SK-N-SH (cell line): ENCODE results near the gene MID1. TPM values are rescaled to one million over a fixed set of nuclear protein-coding genes. Genes with fewer than 3 reads are reported as not detected.

Source experiments
- CTCF ChIA-PET: fragments of 300-600, 350-600 bp; formaldehyde crosslinking; extraction: SDS; loops from one replicate; lab custom pipeline; 2021; lab: Yijun Ruan, JAX
- POLR2A ChIA-PET: fragments of 350-600 bp; sonication (Branson Sonifier 250); formaldehyde crosslinking; extraction: SDS; loops from one replicate; lab custom pipeline; 2020; ENCODE audit warnings: antibody characterized with exemption, inconsistent platforms; lab: Yijun Ruan, JAX
- DNase-seq: peaks from one replicate; pipeline ENCODE4 v3.0.0; 2012
- H2AFZ ChIP-seq: fragments of 200-600 bp; sonication (generic); 2 replicates; pipeline ENCODE4 v1.8.1; 2016; ENCODE audit warnings: antibody characterized with exemption, mild to moderate bottlenecking, low read depth
- H3F3A ChIP-seq: fragments of 200-600 bp; sonication (generic); replicated peaks from 2 replicates; pipeline ENCODE3; 2016; ENCODE audit warnings: antibody characterized with exemption, mild to moderate bottlenecking; ENCODE audit not compliant: insufficient read depth
- H3K27ac ChIP-seq, 2 experiments: fragments of 200-500 bp in 1 of 2; fragments of 200-600 bp in 1 of 2; sonication (Bioruptor generic) in 1 of 2; sonication (generic), shearing (Covaris generic) in 1 of 2; 2 replicates each; pipeline versions ENCODE4 v1.5.1 to v1.6.1; 2014 to 2016; ENCODE audit warnings: low read depth in 2 of 2, inconsistent platforms in 1 of 2, low read length in 1 of 2, mild to moderate bottlenecking in 1 of 2, mixed read lengths in 1 of 2
- H3K27me3 ChIP-seq: fragments of 200-600 bp; sonication (generic), shearing (Covaris generic); 2 replicates; pipeline ENCODE4 v1.6.1; 2016; ENCODE audit warnings: mixed run types; ENCODE audit not compliant: insufficient read depth
- H3K36me3 ChIP-seq, 2 experiments: fragments of 200-500 bp in 1 of 2; fragments of 200-600 bp in 1 of 2; sonication (Bioruptor generic) in 1 of 2; sonication (generic) in 1 of 2; replicated peaks in 1 of 2; 2 replicates each; pipeline versions ENCODE3 to v1.5.1; 2014 to 2016; ENCODE audit warnings: low read length in 1 of 2, mild to moderate bottlenecking in 1 of 2; ENCODE audit not compliant: insufficient read depth in 2 of 2, control insufficient read depth in 1 of 2
- H3K4me1 ChIP-seq, 2 experiments: fragments of 200-500 bp in 1 of 2; fragments of 200-600 bp in 1 of 2; sonication (Bioruptor generic) in 1 of 2; sonication (generic), shearing (Covaris generic) in 1 of 2; 2 replicates each; pipeline versions ENCODE4 v1.5.1 to v1.6.1; 2014 to 2016; ENCODE audit warnings: low read depth in 1 of 2, low read length in 1 of 2, mixed run types in 1 of 2; ENCODE audit not compliant: insufficient read depth in 2 of 2, control insufficient read depth in 1 of 2
- H3K4me2 ChIP-seq: fragments of 200-600 bp; sonication (generic), shearing (Covaris generic); 2 replicates; pipeline ENCODE4 v1.6.1; 2017; ENCODE audit warnings: mixed run types
- H3K4me3 ChIP-seq, 2 experiments: fragments of 200-500 bp in 1 of 2; fragments of 200-600 bp in 1 of 2; sonication (Bioruptor generic) in 1 of 2; sonication (generic), shearing (Covaris generic) in 1 of 2; 2 replicates each; pipeline versions ENCODE4 v1.5.1 to v1.8.1; 2014 to 2016; ENCODE audit warnings: low read depth in 2 of 2, inconsistent platforms in 1 of 2, low read length in 1 of 2, mild to moderate bottlenecking in 1 of 2, mixed read lengths in 1 of 2, moderate library complexity in 1 of 2
- H3K79me2 ChIP-seq: fragments of 200-600 bp; sonication (generic); 2 replicates; pipeline ENCODE4 v1.8.1; 2017; ENCODE audit warnings: mild to moderate bottlenecking; ENCODE audit not compliant: insufficient read depth
- H3K9ac ChIP-seq: fragments of 200-600 bp; sonication (generic); 2 replicates; pipeline ENCODE4 v1.6.1; 2017; ENCODE audit warnings: mixed run types
- H3K9me2 ChIP-seq: fragments of 200-600 bp; sonication (generic); 2 replicates; pipeline ENCODE4 v1.6.1; 2017; ENCODE audit warnings: mixed run types
- H3K9me3 ChIP-seq: fragments of 200-600 bp; sonication (generic); 2 replicates; pipeline ENCODE4 v1.6.1; 2017; ENCODE audit warnings: mixed run types, mild to moderate bottlenecking, moderate library complexity
- H4K20me1 ChIP-seq: fragments of 200-600 bp; sonication (generic); 2 replicates; pipeline ENCODE4 v1.6.1; 2017; ENCODE audit warnings: mild to moderate bottlenecking, mixed run types; ENCODE audit not compliant: insufficient read depth
- CHD2 ChIP-seq: fragments of 150-350 bp; IDR thresholded peaks from 2 replicates; pipeline ENCODE4 v1.6.1; 2018; ENCODE audit warnings: low read length; ENCODE audit not compliant: partially characterized antibody
- CTCF ChIP-seq: fragments of 200-600 bp; sonication (generic); IDR thresholded peaks from 2 replicates; pipeline ENCODE4 v1.6.1; 2017; ENCODE audit warnings: antibody characterized with exemption, mild to moderate bottlenecking, moderate library complexity
- ELF1 ChIP-seq: IDR thresholded peaks from 2 replicates; pipeline ENCODE4 v1.4.0; 2012
- FOXM1 ChIP-seq: IDR thresholded peaks from 2 replicates; pipeline ENCODE4 v1.4.0; 2012; ENCODE audit warnings: low read depth, mild to moderate bottlenecking
- JUND ChIP-seq: IDR thresholded peaks from 2 replicates; pipeline ENCODE4 v1.4.0; 2012
- MEF2A ChIP-seq: IDR thresholded peaks from 2 replicates; pipeline ENCODE4 v1.4.0; 2012; ENCODE audit warnings: low read depth, borderline replicate concordance
- MXI1 ChIP-seq: IDR thresholded peaks from 2 replicates; pipeline ENCODE4 v1.6.1; 2012; ENCODE audit warnings: mild to moderate bottlenecking, low read depth, low read length, improper control_type of control experiment
- POLR2AphosphoS5 ChIP-seq: IDR thresholded peaks from 2 replicates; pipeline ENCODE4 v1.6.1; 2012; ENCODE audit warnings: low read depth, low read length
- REST ChIP-seq: IDR thresholded peaks from 2 replicates; pipeline ENCODE4 v1.6.1; 2012; ENCODE audit warnings: mild to moderate bottlenecking, low read depth, low read length, moderate library complexity
- RXRA ChIP-seq: IDR thresholded peaks from 2 replicates; pipeline ENCODE4 v1.4.0; 2012; ENCODE audit warnings: low read depth, mild to moderate bottlenecking, borderline replicate concordance
- SIN3A ChIP-seq: IDR thresholded peaks from 2 replicates; pipeline ENCODE4 v1.6.1; 2012; ENCODE audit warnings: low read depth, mild to moderate bottlenecking, low read length, moderate library complexity, borderline replicate concordance
- TEAD4 ChIP-seq: IDR thresholded peaks from 2 replicates; pipeline ENCODE4 v1.4.0; 2012; ENCODE audit warnings: mild to moderate bottlenecking, borderline replicate concordance; ENCODE audit not compliant: insufficient read depth
- WGBS: methylation state at CpG from one replicate; pipeline ENCODE4 v1.1.6; 2017; ENCODE audit warnings: low lambda C conversion rate; 5-methylcytosine and 5-hydroxymethylcytosine counted together
- polyA plus RNA-seq, 3 experiments: library from polyadenylated mRNA; depleted of rRNA; stranded (reverse); fragments of >200 nt; gene quantifications; 2 replicates each; pipeline ENCODE4 v1.2.3, GENCODE V29; 2012
- TF ChIP-seq, protein P1 (sequence below): IDR thresholded peaks from 2 replicates; pipeline ENCODE4 v1.4.0; 2012; ENCODE audit warnings: low read depth, borderline replicate concordance

Gene MID1
- polyA plus RNA-seq, 1 of the 3 experiments (the other 2 are of a cell fraction), result 10.4 TPM

- Histone ChIP-seq H2AFZ (no peak overlapping the region), H3K27me3 (no peaks in the 10 kb centered on the region), H3K4me1 (no peaks in the 10 kb centered on the region; a peak in 1 of 4 replicates), H3K9ac (no peak overlapping the region), H3K9me2 (no peaks in the 10 kb centered on the region), H3K4me2 (no peak overlapping the region), H3K4me3 (no peak overlapping the region), H3K27ac (peak overlapping the region in 1 of 2 experiments; percentile 45; a peak in 2 of 4 replicates), H3K9me3 (no peaks in the 10 kb centered on the region), H3F3A (peaks cover 5% of the 10 kb centered on the region), H3K36me3 (no peaks in the 10 kb centered on the region), H4K20me1 (no peaks in the 10 kb centered on the region), H3K79me2 (no peaks in the 10 kb centered on the region)
- TF ChIP-seq ELF1 (no peak; the same call in 1 of the 2 replicates), POLR2AphosphoS5 (no peak), SIN3A (no peak), CHD2 (no peak), MXI1 (no peak), TEAD4 (no peak), CTCF (no peak), FOXM1 (no peak), REST (no peak), RXRA (no peak), JUND (no peak), MEF2A (no peak)
- TF ChIP-seq, protein P1, sequence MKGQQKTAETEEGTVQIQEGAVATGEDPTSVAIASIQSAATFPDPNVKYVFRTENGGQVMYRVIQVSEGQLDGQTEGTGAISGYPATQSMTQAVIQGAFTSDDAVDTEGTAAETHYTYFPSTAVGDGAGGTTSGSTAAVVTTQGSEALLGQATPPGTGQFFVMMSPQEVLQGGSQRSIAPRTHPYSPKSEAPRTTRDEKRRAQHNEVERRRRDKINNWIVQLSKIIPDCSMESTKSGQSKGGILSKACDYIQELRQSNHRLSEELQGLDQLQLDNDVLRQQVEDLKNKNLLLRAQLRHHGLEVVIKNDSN, result no peak
- WGBS, result 42% methylated on average over 3 of the region's 3 CpGs
- ChIA-PET CTCF (interaction anchor here (1.3 kb wide), 1 partner anchor 38 kb away, joined by 3 read pairs; no protein-coding TSS in a partner anchor), POLR2A (no interaction called here)
- no peak for DNase-seq
Observed at GRCh38 chrX:10512741-10513140, 107.6 kb downstream of the MID1 start.
